Adrenal gland (tissue), 12 donors: ENCODE data around the gene KCNJ16. TPM values are rescaled to one million over a fixed set of nuclear protein-coding genes. Genes with fewer than 3 reads are reported as not detected.
"Not testable (repeated sequence)": the region's sequence is repeated elsewhere in the genome, so short reads cannot be mapped to it uniquely, and the experiment has no call there.

ENCODE experiments used
- DNase-seq, 7 donors: peaks; one replicate each; pipeline ENCODE4 v3.0.0-alpha.2; 2019 to 2020
- H3K27ac ChIP-seq, 5 donors: fragments of 200-600 bp; sonication (generic) in 4 of 5; 1 replicate in 3 of 5; 2 replicates in 2 of 5; pipeline versions ENCODE4 v1.5.1 to v1.8.0; 2016 to 2020; ENCODE audit warnings: mild to moderate bottlenecking in 1 of 5
- H3K27me3 ChIP-seq: fragments of 200-600 bp; 2 replicates; pipeline ENCODE4 v1.8.0; 2021
- H3K36me3 ChIP-seq, 2 donors: fragments of 200-600 bp; replicated peaks in 1 of 2; 1 replicate in 1 of 2; 2 replicates in 1 of 2; pipeline versions ENCODE4 v1.5.1 to v1.8.0; 2018 to 2022
- H3K4me1 ChIP-seq, 2 donors: fragments of 200-600 bp; replicated peaks in 1 of 2; 1 replicate in 1 of 2; 2 replicates in 1 of 2; pipeline versions ENCODE4 v1.5.1 to v1.8.0; 2018 to 2021
- H3K4me3 ChIP-seq, 4 donors: fragments of 200-600 bp; sonication (generic) in 3 of 4; one replicate each; pipeline ENCODE4 v1.5.1; 2016 to 2018
- H3K9me3 ChIP-seq, 3 donors: fragments of 200-600 bp; sonication (generic) in 1 of 3; replicated peaks in 1 of 3; 1 replicate in 2 of 3; 2 replicates in 1 of 3; pipeline versions ENCODE4 v1.5.1 to v1.8.0; 2016 to 2021
- CTCF ChIP-seq, 6 experiments: fragments of 450-650 bp in 4 of 6; fragments of 200-600 bp in 2 of 6; sonication (generic) in 1 of 6; IDR thresholded peaks; 1 replicate in 5 of 6; 2 replicates in 1 of 6; pipeline versions ENCODE4 v1.5.1 to v1.8.0; 2016 to 2021; ENCODE audit warnings: antibody characterized with exemption in 6 of 6, mild to moderate bottlenecking in 2 of 6, moderate library complexity in 1 of 6
- POLR2A ChIP-seq, 2 donors: fragments of 450-650 bp; IDR thresholded peaks; one replicate each; pipeline ENCODE4 v1.6.1; 2017; ENCODE audit warnings: antibody characterized with exemption in 2 of 2, mild to moderate bottlenecking in 2 of 2, moderate library complexity in 1 of 2
- WGBS, 4 donors: extraction: QIAGEN DNeasy Blood & Tissue Kit in 2 of 4; methylation state at CpG; one replicate each; pipeline versions ENCODE4 v1.1.5 to v1.1.7; 2013 to 2017; 5-methylcytosine and 5-hydroxymethylcytosine counted together
- intact Hi-C, 2 donors: fragments of 100-400 bp; cut with DNase I; formaldehyde crosslinking; loops; one replicate each; pipeline versions ENCODE4 v1.14.1 to v1.15.0; 2022 to 2023
- polyA plus RNA-seq, 3 donors: library from polyadenylated mRNA; stranded (reverse); fragments of 200-250 nt in 2 of 3; fragments of 350-450 nt in 1 of 3; fragmentation: Illumina TruSeq in 1 of 3; extraction: RNeasy Lipid Tissue Mini Kit (QIAGEN cat#74804) in 1 of 3; gene quantifications; one replicate each; pipeline ENCODE4 v1.2.3, GENCODE V29; 2013 to 2014
- total RNA-seq, 9 donors: library from RNA; depleted of rRNA in 4 of 9; stranded (reverse); fragments of >200 nt in 4 of 9; fragments of 120-200 nt in 1 of 9; fragmentation: NEBNext Ultra II Directional in 1 of 9; extraction: Animal tissue kit (Norgen Biotek cat#: 25700) in 1 of 9; gene quantifications; one replicate each; pipeline versions ENCODE4 v1.1.0 to v1.2.4, GENCODE V29; 2013 to 2023
- donor health status: healthy with polysubstance abuse.
- donor health status: Bipolar disorder and iron deficiency.
- donor health status: DM: yes; HTN: yes; CAD: no.
- donor health status: DM: no; HTN: no; CAD: no.
- donor health status: DM: no; HTN: no; CAD: no.
- donor health status: DM: yes; HTN: yes; CAD: no.

KCNJ16 gene
- total and polyA plus RNA-seq, 12 donors = 0.05 to 1.0 (median 0.24) TPM; not detected in 3

GRCh38 chr17:70040336-70040735, 34.7 kb upstream of the KCNJ16 start:
- no peaks in the 10 kb centered on the region for H3K27me3 ChIP-seq
- intact Hi-C loops = no loop called here
- no peak overlapping the region for H3K4me3 ChIP-seq
- no peak overlapping the region for H3K27ac ChIP-seq
- H3K4me1 ChIP-seq = no peaks in the 10 kb centered on the region
- no peak for TF ChIP-seq CTCF (IDR thresholded peaks at IDR 0.05)
- TF ChIP-seq POLR2A (IDR thresholded peaks at IDR 0.05) = no peak
- no peaks in the 10 kb centered on the region for H3K9me3 ChIP-seq
- no peaks in the 10 kb centered on the region for H3K36me3 ChIP-seq
- DNase-seq = no peak
- 50 to 55% (median 52%) methylated on average over 2 of the region's 2 CpGs for WGBS, 4 donors

GRCh38 chr17:70041061-70041460, 34.0 kb upstream of the KCNJ16 start:
- H3K27ac ChIP-seq = no peak overlapping the region
- H3K27me3 ChIP-seq = no peaks in the 10 kb centered on the region
- DNase-seq = no peak
- intact Hi-C loops = no loop called here
- no peaks in the 10 kb centered on the region for H3K9me3 ChIP-seq
- no peaks in the 10 kb centered on the region for H3K36me3 ChIP-seq
- TF ChIP-seq POLR2A (IDR thresholded peaks at IDR 0.05) = no peak
- TF ChIP-seq CTCF (IDR thresholded peaks at IDR 0.05) = no peak
- WGBS, 4 donors = 91 to 100% (median 99%) methylated on average over 1 of the region's 1 CpG
- H3K4me3 ChIP-seq = no peak overlapping the region
- H3K4me1 ChIP-seq = no peaks in the 10 kb centered on the region

GRCh38 chr17:70041540-70041939, 33.5 kb upstream of the KCNJ16 start:
- H3K4me3 ChIP-seq = no peak overlapping the region
- H3K27me3 ChIP-seq = no peaks in the 10 kb centered on the region
- no peaks in the 10 kb centered on the region for H3K4me1 ChIP-seq
- no peak overlapping the region for H3K27ac ChIP-seq
- no peak for TF ChIP-seq POLR2A (IDR thresholded peaks at IDR 0.05)
- no peak for TF ChIP-seq CTCF (IDR thresholded peaks at IDR 0.05)
- no peak for DNase-seq
- WGBS, 4 donors = 71 to 81% (median 78%) methylated on average over 6 of the region's 6 CpGs
- H3K36me3 ChIP-seq = no peaks in the 10 kb centered on the region
- H3K9me3 ChIP-seq = no peaks in the 10 kb centered on the region
- intact Hi-C loops = no loop called here

- intact Hi-C loops, H3K27me3 ChIP-seq, H3K4me3 ChIP-seq, H3K9me3 ChIP-seq, H3K4me1 ChIP-seq, H3K27ac ChIP-seq, DNase-seq, H3K36me3 ChIP-seq: not testable (repeated sequence)
- WGBS, 4 donors = 86 to 94% (median 89%) methylated on average over 5 of the region's 5 CpGs
Measured at GRCh38 chr17:70045780-70046179, 29.2 kb upstream of the KCNJ16 start.

- no peaks in the 10 kb centered on the region for H3K9me3 ChIP-seq
- TF ChIP-seq POLR2A (IDR thresholded peaks at IDR 0.05) (no peak), CTCF (IDR thresholded peaks at IDR 0.05) (no peak)
- no peak overlapping the region for H3K4me3 ChIP-seq
- no peaks in the 10 kb centered on the region for H3K27me3 ChIP-seq
- no peak overlapping the region for H3K27ac ChIP-seq
- H3K4me1 ChIP-seq = peaks cover 0 to 2% of the 10 kb centered on the region in 2 donors
- intact Hi-C loops = no loop called here
- no peaks in the 10 kb centered on the region for H3K36me3 ChIP-seq
- DNase-seq = no peak
- 53 to 64% (median 55%) methylated on average over 5 of the region's 5 CpGs for WGBS, 4 donors
Measured at GRCh38 chr17:70047619-70048419, 27.2 kb upstream of the KCNJ16 start.
